Nephron progenitor cell (in vitro differentiated cells): ENCODE data around the gene PIK3C2G.

Source experiments
- DNase-seq: peaks from one replicate; pipeline ENCODE4 v3.0.0; 2021
- H3K27ac Mint-ChIP-seq: 2 replicates; pipeline ENCODE4 v1.8.0; 2021; ENCODE audit warnings: mild to moderate bottlenecking, moderate library complexity, mixed read lengths
- H3K27me3 Mint-ChIP-seq: 2 replicates; pipeline ENCODE4 v1.8.0; 2021; ENCODE audit warnings: mild to moderate bottlenecking, low read depth, mixed read lengths; ENCODE audit not compliant: poor library complexity
- H3K36me3 Mint-ChIP-seq: 2 replicates; pipeline ENCODE4 v1.8.0; 2021; ENCODE audit warnings: low read depth, mixed read lengths
- H3K4me1 Mint-ChIP-seq: 2 replicates; pipeline ENCODE4 v1.8.0; 2021; ENCODE audit warnings: mixed read lengths
- H3K4me3 Mint-ChIP-seq: 2 replicates; pipeline ENCODE4 v1.8.0; 2021; ENCODE audit warnings: mild to moderate bottlenecking, moderate library complexity, mixed read lengths
- H3K9me3 Mint-ChIP-seq: 2 replicates; pipeline ENCODE4 v1.8.0; 2021; ENCODE audit warnings: mild to moderate bottlenecking, moderate library complexity, mixed read lengths
- TF ChIP-seq, protein P1 (sequence below): fragments of 200-600 bp; sonication (generic); IDR thresholded peaks from 2 replicates; pipeline ENCODE4 v1.5.0; 2021; ENCODE audit warnings: antibody characterized with exemption

PIK3C2G gene

GRCh38 chr12:18470251-18470650 is 208.9 kb downstream of the PIK3C2G start:
- TF ChIP-seq, protein P1, sequence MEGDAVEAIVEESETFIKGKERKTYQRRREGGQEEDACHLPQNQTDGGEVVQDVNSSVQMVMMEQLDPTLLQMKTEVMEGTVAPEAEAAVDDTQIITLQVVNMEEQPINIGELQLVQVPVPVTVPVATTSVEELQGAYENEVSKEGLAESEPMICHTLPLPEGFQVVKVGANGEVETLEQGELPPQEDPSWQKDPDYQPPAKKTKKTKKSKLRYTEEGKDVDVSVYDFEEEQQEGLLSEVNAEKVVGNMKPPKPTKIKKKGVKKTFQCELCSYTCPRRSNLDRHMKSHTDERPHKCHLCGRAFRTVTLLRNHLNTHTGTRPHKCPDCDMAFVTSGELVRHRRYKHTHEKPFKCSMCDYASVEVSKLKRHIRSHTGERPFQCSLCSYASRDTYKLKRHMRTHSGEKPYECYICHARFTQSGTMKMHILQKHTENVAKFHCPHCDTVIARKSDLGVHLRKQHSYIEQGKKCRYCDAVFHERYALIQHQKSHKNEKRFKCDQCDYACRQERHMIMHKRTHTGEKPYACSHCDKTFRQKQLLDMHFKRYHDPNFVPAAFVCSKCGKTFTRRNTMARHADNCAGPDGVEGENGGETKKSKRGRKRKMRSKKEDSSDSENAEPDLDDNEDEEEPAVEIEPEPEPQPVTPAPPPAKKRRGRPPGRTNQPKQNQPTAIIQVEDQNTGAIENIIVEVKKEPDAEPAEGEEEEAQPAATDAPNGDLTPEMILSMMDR: no peak
- Mint-ChIP-seq H3K4me1 (peaks cover 8% of the 10 kb centered on the region), H3K36me3 (no peaks in the 10 kb centered on the region), H3K27ac (no peak overlapping the region), H3K27me3 (peaks cover 6% of the 10 kb centered on the region), H3K4me3 (no peak overlapping the region), H3K9me3 (no peaks in the 10 kb centered on the region)
- no peak for DNase-seq

DNA sequence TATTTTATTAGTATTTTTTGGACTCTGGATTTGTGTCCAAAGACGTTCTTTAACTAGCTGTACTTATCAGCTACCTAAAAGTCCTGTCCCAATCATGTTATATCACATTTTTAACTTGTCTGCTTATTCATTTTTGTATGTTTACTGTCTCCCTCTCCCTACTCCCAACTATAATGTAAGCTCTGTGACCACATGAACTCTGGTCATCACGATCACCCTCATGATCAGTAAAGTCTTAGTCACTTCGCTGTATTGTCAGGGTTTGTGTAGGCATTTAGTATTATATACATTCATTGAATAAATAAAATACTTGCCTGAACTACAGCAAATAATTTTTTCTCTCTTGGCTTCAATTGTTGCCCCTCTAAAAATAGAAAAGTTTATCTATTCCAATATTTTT is 211.0 kb downstream of the PIK3C2G start:
- Mint-ChIP-seq H3K36me3 (no peaks in the 10 kb centered on the region), H3K4me3 (no peak overlapping the region), H3K27ac (no peak overlapping the region), H3K27me3 (peaks cover 6% of the 10 kb centered on the region), H3K4me1 (peaks cover 17% of the 10 kb centered on the region), H3K9me3 (no peaks in the 10 kb centered on the region)
- DNase-seq: no peak
- TF ChIP-seq, protein P1: no peak

DNA sequence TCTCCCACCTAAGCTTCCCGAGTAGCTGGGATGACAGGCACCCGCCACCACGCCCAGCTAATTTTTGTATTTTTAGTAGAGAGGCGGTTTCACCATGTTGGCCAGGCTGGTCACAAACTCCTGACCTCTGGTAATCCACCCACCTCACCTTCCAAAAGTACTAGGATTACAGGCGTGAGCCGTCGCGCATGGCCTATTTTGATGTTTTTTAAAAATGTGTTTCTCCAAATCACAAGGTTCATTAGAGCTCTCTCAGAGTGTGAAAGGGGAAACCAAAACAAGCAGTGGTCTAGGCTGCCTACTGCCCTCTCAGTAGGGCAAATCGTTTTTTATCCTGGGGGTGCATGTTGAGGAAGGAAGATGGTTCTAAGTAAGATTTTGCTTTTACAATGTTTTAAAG is 211.5 kb downstream of the PIK3C2G start:
- H3K27me3 Mint-ChIP-seq: peaks cover 7% of the 10 kb centered on the region
- no peaks in the 10 kb centered on the region for H3K9me3 Mint-ChIP-seq
- H3K4me3 Mint-ChIP-seq: no peak overlapping the region
- peak; percentile 3 for DNase-seq
- no peak overlapping the region for H3K27ac Mint-ChIP-seq
- TF ChIP-seq, protein P1: no peak
- peaks cover 17% of the 10 kb centered on the region for H3K4me1 Mint-ChIP-seq
- H3K36me3 Mint-ChIP-seq: no peaks in the 10 kb centered on the region

GRCh38 chr12:18476861-18477260 is 215.5 kb downstream of the PIK3C2G start:
- peaks cover 17% of the 10 kb centered on the region for H3K4me1 Mint-ChIP-seq
- peaks cover 3% of the 10 kb centered on the region for H3K27me3 Mint-ChIP-seq
- H3K36me3 Mint-ChIP-seq: no peaks in the 10 kb centered on the region
- no peaks in the 10 kb centered on the region for H3K9me3 Mint-ChIP-seq
- no peak for DNase-seq
- TF ChIP-seq, protein P1: no peak
- no peak overlapping the region for H3K27ac Mint-ChIP-seq
- H3K4me3 Mint-ChIP-seq: no peak overlapping the region

GRCh38 chr12:18479256-18479655 is 217.9 kb downstream of the PIK3C2G start:
- Mint-ChIP-seq H3K4me1 (peaks cover 15% of the 10 kb centered on the region), H3K27me3 (peaks cover 6% of the 10 kb centered on the region), H3K27ac (no peak overlapping the region), H3K9me3 (no peaks in the 10 kb centered on the region), H3K4me3 (no peak overlapping the region), H3K36me3 (no peaks in the 10 kb centered on the region)
- DNase-seq: no peak
- TF ChIP-seq, protein P1: no peak

- Mint-ChIP-seq H3K4me1 (peaks cover 24% of the 10 kb centered on the region), H3K36me3 (no peaks in the 10 kb centered on the region), H3K9me3 (no peaks in the 10 kb centered on the region), H3K27me3 (peaks cover 6% of the 10 kb centered on the region), H3K27ac (no peak overlapping the region), H3K4me3 (no peak overlapping the region)
- TF ChIP-seq, protein P1: no peak
- no peak for DNase-seq
Measured at GRCh38 chr12:18482601-18483120, 221.3 kb downstream of the PIK3C2G start.
